HG02981 (cell line): ENCODE data around the gene DONSON.
A peak's percentile ranks its signal among the peaks of the same experiment; 100 is the strongest.
"Not testable (repeated sequence)": the region's sequence is repeated elsewhere in the genome, so short reads cannot be mapped to it uniquely, and the experiment has no call there.

Source experiments
- ATAC-seq: cut with Tn5 transposase; IDR thresholded peaks from one replicate; pipeline ENCODE4 v1.9.1; 2021; ENCODE audit warnings: mild to moderate bottlenecking, moderate library complexity; ENCODE audit not compliant: unreplicated experiment

Gene DONSON

GRCh38 chr21:33588485-33589335 is at the start of gene DONSON:
Gene DONSON (minus strand): TSS chr21:33588684. CDS start chr21:33588641, 43 bp downstream.
- peak; percentile 85 for ATAC-seq

- ATAC-seq = no peak
These were observed 45.8 kb upstream of the DONSON start for GRCh38 chr21:33634254-33634653.

GRCh38 chr21:33626151-33626550 is 37.7 kb upstream of the DONSON start:
- ATAC-seq = not testable (repeated sequence)

- ATAC-seq = no peak
These were observed 33.8 kb upstream of the DONSON start for GRCh38 chr21:33622253-33622652.

- no peak for ATAC-seq
These were observed 31.2 kb upstream of the DONSON start for GRCh38 chr21:33619726-33620125.

GRCh38 chr21:33618407-33618806 is 29.9 kb upstream of the DONSON start:
- ATAC-seq = no peak

GRCh38 chr21:33617565-33617964 is 29.1 kb upstream of the DONSON start:
- not testable (repeated sequence) for ATAC-seq

- ATAC-seq = no peak
These were observed 22.7 kb upstream of the DONSON start for GRCh38 chr21:33611006-33611744.

GRCh38 chr21:33608559-33608958 is 20.1 kb upstream of the DONSON start:
- no peak for ATAC-seq

GRCh38 chr21:33598051-33598450 is 9.6 kb upstream of the DONSON start:
- ATAC-seq = no peak

GRCh38 chr21:33587792-33588484 is 546 bp downstream of the DONSON start:
- peak; percentile 28 for ATAC-seq

- no peak for ATAC-seq
These were observed 1.6 kb downstream of the DONSON start for GRCh38 chr21:33586927-33587326.

- ATAC-seq = no peak
These were observed 4.0 kb downstream of the DONSON start for GRCh38 chr21:33584455-33584854.

GRCh38 chr21:33578959-33579542 is 9.4 kb downstream of the DONSON start:
- no peak for ATAC-seq

GRCh38 chr21:33578214-33578613 is 10.3 kb downstream of the DONSON start:
- no peak for ATAC-seq

- ATAC-seq = not testable (repeated sequence)
These were observed 11.7 kb downstream of the DONSON start for GRCh38 chr21:33576741-33577141.

GRCh38 chr21:33572350-33572749 is 16.1 kb downstream of the DONSON start:
- no peak for ATAC-seq

GRCh38 chr21:33569991-33570390 is 18.5 kb downstream of the DONSON start:
- no peak for ATAC-seq

- ATAC-seq = no peak
These were observed 20.0 kb downstream of the DONSON start for GRCh38 chr21:33568448-33568847.

GRCh38 chr21:33567914-33568313 is 20.6 kb downstream of the DONSON start:
- no peak for ATAC-seq

- ATAC-seq = no peak
These were observed 22.0 kb downstream of the DONSON start for GRCh38 chr21:33566514-33566913.
